Liver (tissue), 9 donors: Measurements from ENCODE around the gene SMYD3. TPM values are rescaled to one million over a fixed set of nuclear protein-coding genes. Genes with fewer than 3 reads are reported as not detected.

Experiments
- DNase-seq: peaks from one replicate; pipeline ENCODE4 v3.0.0-alpha.2; 2017; ENCODE audit warnings: low spot score
- H3K27ac ChIP-seq, 2 donors: one replicate each; pipeline ENCODE4 v1.7.0; 2013; ENCODE audit warnings: inconsistent platforms in 2 of 2, low read length in 2 of 2, control low read depth in 1 of 2, low read depth in 1 of 2, mild to moderate bottlenecking in 1 of 2
- H3K27me3 ChIP-seq, 4 donors: one replicate each; pipeline versions ENCODE4 v1.6.1 to v1.7.0; 2013; ENCODE audit warnings: low read length in 3 of 4, inconsistent platforms in 1 of 4, mild to moderate bottlenecking in 1 of 4, moderate library complexity in 1 of 4; ENCODE audit not compliant: control insufficient read depth in 4 of 4, insufficient read depth in 4 of 4
- H3K36me3 ChIP-seq, 4 donors: one replicate each; pipeline versions ENCODE4 v1.6.1 to v1.7.0; 2013; ENCODE audit warnings: low read length in 3 of 4, mild to moderate bottlenecking in 3 of 4, low read depth in 1 of 4, moderate library complexity in 1 of 4; ENCODE audit not compliant: control insufficient read depth in 4 of 4, insufficient read depth in 3 of 4
- H3K4me1 ChIP-seq, 4 donors: one replicate each; pipeline versions ENCODE4 v1.6.1 to v1.7.0; 2013; ENCODE audit warnings: low read length in 3 of 4, mild to moderate bottlenecking in 3 of 4, moderate library complexity in 1 of 4; ENCODE audit not compliant: control insufficient read depth in 4 of 4, insufficient read depth in 4 of 4
- H3K4me3 ChIP-seq, 3 donors: one replicate each; pipeline versions ENCODE4 v1.6.1 to v1.7.0; 2013; ENCODE audit warnings: low read length in 3 of 3, control low read depth in 1 of 3, low read depth in 1 of 3, mild to moderate bottlenecking in 1 of 3
- H3K9ac ChIP-seq, 2 donors: one replicate each; pipeline ENCODE4 v1.7.0; 2013; ENCODE audit warnings: low read length in 2 of 2, mild to moderate bottlenecking in 2 of 2, moderate library complexity in 2 of 2, control low read depth in 1 of 2, low read depth in 1 of 2
- H3K9me3 ChIP-seq, 4 donors: one replicate each; pipeline versions ENCODE4 v1.6.1 to v1.7.0; 2013; ENCODE audit warnings: low read length in 3 of 4; ENCODE audit not compliant: control insufficient read depth in 4 of 4
- EGR1 ChIP-seq, 2 donors: IDR thresholded peaks; 2 replicates each; pipeline ENCODE4 v1.6.1; 2016 to 2018; ENCODE audit warnings: antibody characterized with exemption in 2 of 2, low read depth in 2 of 2
- FOXA1 ChIP-seq: IDR thresholded peaks from 2 replicates; pipeline ENCODE4 v1.6.1; 2016; ENCODE audit warnings: antibody characterized with exemption
- FOXA2 ChIP-seq: IDR thresholded peaks from 2 replicates; pipeline ENCODE4 v1.6.1; 2016; ENCODE audit warnings: antibody characterized with exemption
- GABPA ChIP-seq, 2 donors: IDR thresholded peaks in 1 of 2; conservative IDR thresholded peaks in 1 of 2; 2 replicates each; pipeline ENCODE4 v1.6.1; 2016; ENCODE audit warnings: antibody characterized with exemption in 2 of 2, mild to moderate bottlenecking in 1 of 2, moderate library complexity in 1 of 2
- HNF4A ChIP-seq, 2 donors: conservative IDR thresholded peaks; 2 replicates each; pipeline ENCODE4 v1.6.1; 2016; ENCODE audit warnings: antibody characterized with exemption in 2 of 2, mild to moderate bottlenecking in 2 of 2
- HNF4G ChIP-seq: IDR thresholded peaks from 2 replicates; pipeline ENCODE4 v1.6.1; 2016; ENCODE audit warnings: antibody characterized with exemption
- JUND ChIP-seq, 2 donors: IDR thresholded peaks; 2 replicates each; pipeline ENCODE4 v1.6.1; 2016; ENCODE audit warnings: antibody characterized with exemption in 2 of 2
- NR2F2 ChIP-seq: IDR thresholded peaks from 2 replicates; pipeline ENCODE4 v1.6.1; 2016; ENCODE audit warnings: antibody characterized with exemption
- RAD21 ChIP-seq, 2 donors: IDR thresholded peaks; 2 replicates each; pipeline ENCODE4 v1.6.1; 2016; ENCODE audit warnings: antibody characterized with exemption in 2 of 2, mild to moderate bottlenecking in 2 of 2
- REST ChIP-seq: IDR thresholded peaks from 2 replicates; pipeline ENCODE4 v1.6.1; 2016; ENCODE audit warnings: antibody characterized with exemption, mild to moderate bottlenecking
- RXRA ChIP-seq, 2 donors: IDR thresholded peaks; 2 replicates each; pipeline ENCODE4 v1.6.1; 2017 to 2018; ENCODE audit warnings: antibody characterized with exemption in 2 of 2, mild to moderate bottlenecking in 1 of 2
- SP1 ChIP-seq: IDR thresholded peaks from 2 replicates; pipeline ENCODE4 v1.6.1; 2018; ENCODE audit warnings: antibody characterized with exemption, mild to moderate bottlenecking
- TAF1 ChIP-seq: conservative IDR thresholded peaks from 2 replicates; pipeline ENCODE4 v1.6.1; 2016; ENCODE audit warnings: antibody characterized with exemption, mild to moderate bottlenecking
- YY1 ChIP-seq: IDR thresholded peaks from 2 replicates; pipeline ENCODE4 v1.6.1; 2016; ENCODE audit warnings: antibody characterized with exemption, mild to moderate bottlenecking
- WGBS: extraction: QIAGEN DNeasy Blood & Tissue Kit; methylation state at CpG from one replicate; pipeline ENCODE4 v1.1.7; 2013; 5-methylcytosine and 5-hydroxymethylcytosine counted together
- polyA plus RNA-seq, 2 donors: library from polyadenylated mRNA; stranded (reverse) in 1 of 2; unstranded in 1 of 2; fragments of 200-250 nt in 1 of 2; fragments of >200 nt in 1 of 2; fragmentation: Nextera tagmentation in 1 of 2; extraction: Ambion mirVana in 1 of 2; gene quantifications; one replicate each; pipeline versions ENCODE4 v1.2.1 to v1.2.3, GENCODE V29; 2013 to 2015
- total RNA-seq, 2 donors: library from RNA; depleted of rRNA; stranded (reverse); fragments of >200 nt; gene quantifications; one replicate each; pipeline ENCODE4 v1.2.3, GENCODE V29; 2014
- TF ChIP-seq, protein P1 (sequence below): fragments of 150-350 bp; IDR thresholded peaks from 2 replicates; pipeline ENCODE4 v1.5.1; 2017; ENCODE audit warnings: improper control_type of control experiment, low read depth, low read length; ENCODE audit not compliant: missing input control
- TF ChIP-seq, protein P2 (sequence below): IDR thresholded peaks from 2 replicates; pipeline ENCODE4 v1.6.1; 2016; ENCODE audit warnings: antibody characterized with exemption
- TF ChIP-seq, protein P3 (sequence below): IDR thresholded peaks from 2 replicates; pipeline ENCODE4 v1.6.1; 2016; ENCODE audit warnings: antibody characterized with exemption
- TF ChIP-seq, protein P4 (sequence below): IDR thresholded peaks from 2 replicates; pipeline ENCODE4 v1.6.1; 2016; ENCODE audit warnings: antibody characterized with exemption
- donor health status: healthy.
- donor health status: healthy.
- donor health status: healthy.
- donor health status: healthy.
- donor health status: healthy.

Gene SMYD3
- total and polyA plus RNA-seq, 4 donors = 3.1 to 9.1 (median 8.0) TPM

- Histone ChIP-seq H3K9ac (no peak overlapping the region), H3K36me3 (no peaks in the 10 kb centered on the region)
- no peak for DNase-seq
Observed at GRCh38 chr1:245893025-245893424, 614.1 kb downstream of the SMYD3 start.

DNA sequence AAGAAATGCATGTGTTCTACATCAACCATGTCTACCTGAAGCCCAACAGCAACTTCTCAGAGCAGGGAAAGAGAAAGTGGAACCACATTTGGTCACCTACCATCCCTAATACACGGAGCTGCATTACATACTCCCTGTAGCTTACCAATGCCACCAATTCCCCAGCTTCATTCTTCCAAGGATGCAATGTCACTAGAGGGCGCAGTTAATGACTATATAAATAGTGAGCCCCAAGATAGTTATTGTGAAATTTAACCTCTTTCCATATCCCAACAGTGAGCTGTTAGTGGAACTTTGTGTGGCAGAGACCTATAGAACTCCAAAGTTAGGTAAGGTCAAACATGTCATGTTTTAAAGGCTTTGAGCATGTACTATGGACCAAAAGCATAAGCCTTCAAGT, 618.3 kb downstream of the SMYD3 start:
- H3K9ac ChIP-seq = no peak overlapping the region
- DNase-seq = no peak
- no peak overlapping the region for H3K27ac ChIP-seq
- no peaks in the 10 kb centered on the region for H3K27me3 ChIP-seq
- H3K4me3 ChIP-seq = no peak overlapping the region
- no peaks in the 10 kb centered on the region for H3K36me3 ChIP-seq
- WGBS = 45% methylated on average over 2 of the region's 2 CpGs
- no peaks in the 10 kb centered on the region for H3K9me3 ChIP-seq
- TF ChIP-seq TAF1 (no peak), RXRA (IDR thresholded peaks at IDR 0.05) (peak in 1 of 2 donors; percentile 44), NR2F2 (no peak), HNF4A (conservative IDR thresholded peaks at IDR 0.05) (peak in 1 of 2 donors; percentile 45), RAD21 (IDR thresholded peaks at IDR 0.05) (peak; percentile 74 to 87), YY1 (no peak), FOXA2 (peak; percentile 14), SP1 (peak; percentile 14)
- TF ChIP-seq, protein P1, sequence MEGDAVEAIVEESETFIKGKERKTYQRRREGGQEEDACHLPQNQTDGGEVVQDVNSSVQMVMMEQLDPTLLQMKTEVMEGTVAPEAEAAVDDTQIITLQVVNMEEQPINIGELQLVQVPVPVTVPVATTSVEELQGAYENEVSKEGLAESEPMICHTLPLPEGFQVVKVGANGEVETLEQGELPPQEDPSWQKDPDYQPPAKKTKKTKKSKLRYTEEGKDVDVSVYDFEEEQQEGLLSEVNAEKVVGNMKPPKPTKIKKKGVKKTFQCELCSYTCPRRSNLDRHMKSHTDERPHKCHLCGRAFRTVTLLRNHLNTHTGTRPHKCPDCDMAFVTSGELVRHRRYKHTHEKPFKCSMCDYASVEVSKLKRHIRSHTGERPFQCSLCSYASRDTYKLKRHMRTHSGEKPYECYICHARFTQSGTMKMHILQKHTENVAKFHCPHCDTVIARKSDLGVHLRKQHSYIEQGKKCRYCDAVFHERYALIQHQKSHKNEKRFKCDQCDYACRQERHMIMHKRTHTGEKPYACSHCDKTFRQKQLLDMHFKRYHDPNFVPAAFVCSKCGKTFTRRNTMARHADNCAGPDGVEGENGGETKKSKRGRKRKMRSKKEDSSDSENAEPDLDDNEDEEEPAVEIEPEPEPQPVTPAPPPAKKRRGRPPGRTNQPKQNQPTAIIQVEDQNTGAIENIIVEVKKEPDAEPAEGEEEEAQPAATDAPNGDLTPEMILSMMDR = peak; percentile 47
- H3K4me1 ChIP-seq = no peaks in the 10 kb centered on the region

More at GRCh38 chr1:245893025-245893424, 614.1 kb downstream of the SMYD3 start:
- Histone ChIP-seq H3K4me3 (no peak overlapping the region), H3K9me3 (no peaks in the 10 kb centered on the region), H3K4me1 (no peaks in the 10 kb centered on the region), H3K27ac (no peak overlapping the region), H3K27me3 (no peaks in the 10 kb centered on the region)
- WGBS = 87% methylated on average over 1 of the region's 1 CpG
- TF ChIP-seq GABPA (IDR thresholded peaks at IDR 0.05 in 1 of 2, conservative IDR thresholded peaks at IDR 0.05 in 1 of 2) = no peak
- TF ChIP-seq, protein P2, sequence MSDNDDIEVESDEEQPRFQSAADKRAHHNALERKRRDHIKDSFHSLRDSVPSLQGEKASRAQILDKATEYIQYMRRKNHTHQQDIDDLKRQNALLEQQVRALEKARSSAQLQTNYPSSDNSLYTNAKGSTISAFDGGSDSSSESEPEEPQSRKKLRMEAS = no peak

- H3K9ac ChIP-seq = no peak overlapping the region
- no peak overlapping the region for H3K4me3 ChIP-seq
- no peaks in the 10 kb centered on the region for H3K9me3 ChIP-seq
- H3K4me1 ChIP-seq = no peaks in the 10 kb centered on the region
- DNase-seq = no peak
- no peaks in the 10 kb centered on the region for H3K27me3 ChIP-seq
- no peak overlapping the region for H3K27ac ChIP-seq
- no peaks in the 10 kb centered on the region for H3K36me3 ChIP-seq
- WGBS = 97% methylated on average over 1 of the region's 1 CpG
- TF ChIP-seq, protein P1 = no peak
- TF ChIP-seq FOXA1 (no peak), REST (no peak), EGR1 (IDR thresholded peaks at IDR 0.05; ENCODE audit: low read depth in 2 of 2) (no peak), RXRA (IDR thresholded peaks at IDR 0.05) (no peak), RAD21 (IDR thresholded peaks at IDR 0.05) (no peak), GABPA (IDR thresholded peaks at IDR 0.05 in 1 of 2, conservative IDR thresholded peaks at IDR 0.05 in 1 of 2) (no peak), NR2F2 (no peak), JUND (IDR thresholded peaks at IDR 0.05) (no peak), SP1 (no peak), HNF4G (no peak), YY1 (no peak), FOXA2 (no peak)
- TF ChIP-seq, protein P3, sequence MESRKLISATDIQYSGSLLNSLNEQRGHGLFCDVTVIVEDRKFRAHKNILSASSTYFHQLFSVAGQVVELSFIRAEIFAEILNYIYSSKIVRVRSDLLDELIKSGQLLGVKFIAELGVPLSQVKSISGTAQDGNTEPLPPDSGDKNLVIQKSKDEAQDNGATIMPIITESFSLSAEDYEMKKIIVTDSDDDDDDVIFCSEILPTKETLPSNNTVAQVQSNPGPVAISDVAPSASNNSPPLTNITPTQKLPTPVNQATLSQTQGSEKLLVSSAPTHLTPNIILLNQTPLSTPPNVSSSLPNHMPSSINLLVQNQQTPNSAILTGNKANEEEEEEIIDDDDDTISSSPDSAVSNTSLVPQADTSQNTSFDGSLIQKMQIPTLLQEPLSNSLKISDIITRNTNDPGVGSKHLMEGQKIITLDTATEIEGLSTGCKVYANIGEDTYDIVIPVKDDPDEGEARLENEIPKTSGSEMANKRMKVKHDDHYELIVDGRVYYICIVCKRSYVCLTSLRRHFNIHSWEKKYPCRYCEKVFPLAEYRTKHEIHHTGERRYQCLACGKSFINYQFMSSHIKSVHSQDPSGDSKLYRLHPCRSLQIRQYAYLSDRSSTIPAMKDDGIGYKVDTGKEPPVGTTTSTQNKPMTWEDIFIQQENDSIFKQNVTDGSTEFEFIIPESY = no peak
- TF ChIP-seq, protein P2 = no peak
- TF ChIP-seq, protein P4, sequence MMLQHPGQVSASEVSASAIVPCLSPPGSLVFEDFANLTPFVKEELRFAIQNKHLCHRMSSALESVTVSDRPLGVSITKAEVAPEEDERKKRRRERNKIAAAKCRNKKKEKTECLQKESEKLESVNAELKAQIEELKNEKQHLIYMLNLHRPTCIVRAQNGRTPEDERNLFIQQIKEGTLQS = no peak
Observed at GRCh38 chr1:245887829-245888228, 619.2 kb downstream of the SMYD3 start.
